Mesenteric fat pad (tissue), 1 donor: ENCODE data around the gene ZNF492. TPM values are rescaled to one million over a fixed set of nuclear protein-coding genes. Genes with fewer than 3 reads are reported as not detected.
"Not testable (repeated sequence)": the region's sequence is repeated elsewhere in the genome, so short reads cannot be mapped to it uniquely, and the experiment has no call there.

Source experiments
- DNase-seq: peaks from one replicate; pipeline ENCODE4 v3.0.0-alpha.2; 2020; ENCODE audit warnings: low spot score
- total RNA-seq: library from RNA; stranded (reverse); fragmentation: NEBNext Ultra II Directional; extraction: Animal tissue kit (Norgen Biotek cat#: 25700); gene quantifications from one replicate; pipeline ENCODE4 v1.2.1, GENCODE V29; 2021
- donor health status: DM: yes; HTN: yes; CAD: no.

The ZNF492 gene
- total RNA-seq, 1 donor from 2014 or later, result 0.29 TPM

DNA sequence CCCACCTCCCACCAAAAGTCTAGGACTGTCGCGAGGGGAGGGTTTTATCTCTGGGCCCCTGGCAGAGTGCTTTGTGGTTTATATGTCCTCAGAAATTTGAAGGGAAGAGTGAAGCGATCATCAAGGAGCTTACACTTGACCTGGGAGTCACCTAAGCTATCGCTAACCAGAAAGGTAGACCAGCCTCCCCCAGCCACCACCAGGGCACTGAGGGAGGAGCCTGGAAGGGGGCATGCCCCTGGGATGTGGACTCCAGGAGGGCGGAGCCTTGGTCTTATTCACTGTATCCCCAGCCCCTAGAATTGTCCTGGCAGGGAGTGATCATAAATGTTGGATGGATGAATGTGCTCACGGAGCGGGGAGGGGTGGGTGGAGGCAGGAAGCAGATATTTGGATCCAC, 16.9 kb upstream of the ZNF492 start:
- DNase-seq, result peak; percentile 39

- DNase-seq, result peak; percentile 47
Measured at GRCh38 chr19:22617614-22618320, 16.4 kb upstream of the ZNF492 start.

DNA sequence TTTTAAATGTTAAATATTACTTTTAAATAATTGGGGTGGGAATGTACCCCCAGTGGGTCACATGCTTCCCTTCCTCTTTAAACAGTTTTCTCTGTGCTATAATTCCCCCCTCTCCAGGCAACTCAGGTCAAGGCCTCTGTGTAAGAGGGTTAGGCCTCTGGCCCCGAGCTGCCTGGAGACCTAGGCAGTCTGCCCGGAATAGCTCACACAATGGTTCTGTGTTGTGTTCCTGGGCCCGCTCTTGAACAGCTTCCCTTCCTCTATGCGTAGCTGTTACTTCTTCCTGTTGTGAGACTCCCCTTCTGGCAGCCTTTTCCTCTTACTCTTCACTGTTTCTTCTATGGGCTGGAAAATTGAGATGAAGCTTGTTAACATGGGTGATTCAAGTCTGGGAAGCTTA, 14.8 kb upstream of the ZNF492 start:
- DNase-seq, result no peak

DNA sequence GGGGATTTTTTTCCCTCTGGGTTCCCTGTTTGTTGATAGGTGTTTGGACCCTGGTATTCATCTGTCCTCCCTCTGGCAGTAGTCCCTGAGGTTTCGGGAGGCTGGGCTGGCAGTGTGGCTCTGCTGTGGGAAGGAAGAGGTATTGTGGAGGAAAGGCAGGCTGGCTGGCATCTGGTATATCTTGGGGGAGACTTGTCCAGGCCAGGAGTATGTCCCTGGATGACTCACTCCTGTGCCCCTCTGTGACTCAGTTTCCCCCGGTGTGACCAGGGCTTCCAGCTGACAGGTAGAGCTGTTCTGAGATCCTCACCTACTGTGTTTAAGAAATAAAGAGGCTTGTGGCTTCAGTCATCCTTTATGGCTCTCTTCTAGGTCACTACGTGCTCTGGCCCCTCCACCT, 14.2 kb upstream of the ZNF492 start:
- no peak for DNase-seq

GRCh38 chr19:22620401-22620800, 13.7 kb upstream of the ZNF492 start:
- DNase-seq, result no peak

GRCh38 chr19:22620912-22621311, 13.2 kb upstream of the ZNF492 start:
- DNase-seq, result no peak

GRCh38 chr19:22622020-22622419, 12.1 kb upstream of the ZNF492 start:
- peak; percentile 5 for DNase-seq

DNA sequence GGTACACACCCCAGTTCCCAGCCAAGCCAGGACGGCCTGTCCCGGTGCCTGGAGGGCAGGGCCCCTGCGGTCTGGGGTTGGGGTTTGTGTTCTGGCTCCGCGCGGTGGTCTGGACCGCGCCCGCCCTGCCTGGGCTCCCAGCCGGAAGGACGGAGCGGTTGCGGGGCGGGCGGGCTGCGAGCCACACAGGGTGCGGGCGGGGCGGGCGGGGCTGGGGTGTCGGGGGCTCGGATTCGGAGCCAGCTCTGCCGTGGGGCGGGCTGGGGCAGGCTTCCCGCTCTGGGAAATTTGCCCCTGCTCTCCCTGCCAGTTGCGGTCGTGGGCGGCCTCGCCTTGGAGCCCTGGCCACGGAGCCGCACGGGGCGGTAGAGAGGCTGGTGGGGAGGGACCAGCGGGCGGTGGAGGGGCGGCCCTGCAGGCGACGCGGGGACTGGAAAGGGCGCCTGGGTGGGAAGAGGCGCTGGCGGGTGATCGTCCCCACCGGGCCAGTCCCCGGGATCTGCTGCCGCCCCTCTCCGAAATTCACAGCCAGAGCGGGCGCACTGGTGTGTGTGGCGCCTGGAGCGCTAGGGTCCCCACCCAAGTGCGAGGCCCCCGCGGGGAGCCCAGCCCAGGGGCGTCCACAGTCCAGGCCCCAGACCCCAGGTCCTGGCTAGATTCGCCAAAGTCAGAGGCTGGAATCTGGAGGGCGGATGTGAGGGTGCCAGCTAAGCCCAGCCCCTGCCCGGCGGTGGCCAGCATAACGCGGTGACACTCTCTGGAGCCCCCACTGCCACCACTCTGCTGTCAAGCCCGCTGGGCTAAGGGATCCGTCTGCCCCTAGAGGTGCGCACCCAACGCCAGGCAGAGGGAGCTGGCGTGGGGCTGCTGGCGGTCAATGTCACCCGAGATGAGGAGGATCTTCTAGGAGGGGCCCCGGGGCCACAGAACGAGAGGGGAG, 11.0 kb upstream of the ZNF492 start:
- DNase-seq, result peak; percentile 84

DNA sequence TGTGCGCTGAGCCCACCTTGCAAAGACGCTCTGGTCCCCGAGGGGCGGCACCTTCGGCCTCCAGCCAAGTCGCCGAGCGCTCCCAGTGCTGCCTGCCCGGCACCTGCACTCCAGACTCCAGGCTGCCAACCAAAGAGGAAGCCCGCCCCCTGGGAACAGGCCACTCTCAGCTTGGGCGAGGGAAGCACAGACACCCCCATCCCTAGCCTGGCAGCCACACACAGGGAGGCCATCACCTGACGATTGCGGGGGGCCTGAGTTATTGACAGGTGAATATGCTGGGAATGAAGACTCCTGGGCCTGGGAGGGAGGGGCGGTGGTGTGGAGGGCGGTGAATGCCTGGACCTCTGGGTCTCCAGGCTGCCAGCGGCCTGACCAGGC, 10.3 kb upstream of the ZNF492 start:
- DNase-seq, result no peak

DNA sequence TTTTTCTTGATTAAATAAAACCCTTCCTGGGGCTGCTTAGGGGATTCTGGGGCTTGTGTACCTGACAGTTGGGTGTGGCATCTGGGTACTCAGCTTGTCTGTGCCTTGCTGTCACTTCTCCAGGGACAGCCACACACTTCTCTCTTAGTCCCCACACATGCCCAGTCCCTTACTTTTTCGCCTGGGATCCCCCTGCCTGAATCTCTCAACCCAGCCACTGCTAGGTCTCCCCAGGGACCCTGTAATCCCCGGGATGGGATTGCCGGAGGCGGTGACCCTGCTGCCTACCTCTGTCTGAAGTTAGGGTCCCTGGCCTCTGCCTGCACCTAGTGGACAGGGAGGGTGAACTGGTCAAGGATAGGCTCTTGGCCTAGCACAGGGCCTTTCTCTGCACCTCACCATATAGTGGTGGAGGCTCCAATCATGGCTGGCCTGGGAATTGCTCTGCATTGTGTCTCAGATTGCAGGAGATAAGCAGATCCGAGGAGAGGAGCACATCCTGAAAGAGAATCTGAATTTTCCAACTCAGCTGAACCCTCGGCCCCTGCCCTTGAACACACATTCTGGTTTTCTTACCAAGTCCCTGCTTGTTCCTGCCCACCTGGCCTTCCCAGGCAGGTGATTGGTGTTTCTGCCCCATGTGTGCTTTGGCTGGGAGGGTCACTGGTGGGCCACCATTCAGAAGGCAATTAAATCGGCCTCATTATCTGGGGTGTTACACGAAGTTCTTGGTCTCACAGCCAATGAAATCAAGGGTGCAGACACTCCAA, 8.7 kb upstream of the ZNF492 start:
- no peak for DNase-seq

- DNase-seq, result no peak
Measured at GRCh38 chr19:22627526-22627925, 6.6 kb upstream of the ZNF492 start.

- DNase-seq, result no peak
Measured at GRCh38 chr19:22628401-22628800, 5.7 kb upstream of the ZNF492 start.

DNA sequence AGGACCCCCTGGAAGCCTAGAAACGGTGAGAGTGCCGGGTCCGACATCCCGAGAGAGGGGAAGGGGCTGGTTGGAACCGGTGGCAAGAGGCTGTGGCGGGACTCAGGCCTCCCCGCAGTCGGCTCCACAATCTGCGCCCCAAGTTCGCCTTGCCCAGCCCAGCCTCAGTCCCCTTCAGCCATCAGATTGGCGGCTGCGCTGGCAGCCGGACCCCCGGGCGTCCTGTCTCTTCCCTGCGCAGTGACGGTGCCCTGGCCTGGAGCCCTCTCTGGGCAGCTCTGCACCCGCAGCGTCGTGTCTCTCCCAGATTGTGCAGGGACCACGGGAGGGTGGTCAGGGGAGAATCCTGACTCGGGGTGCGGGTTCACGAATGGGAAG, 315 bp downstream of the ZNF492 start:
- no peak for DNase-seq

DNA sequence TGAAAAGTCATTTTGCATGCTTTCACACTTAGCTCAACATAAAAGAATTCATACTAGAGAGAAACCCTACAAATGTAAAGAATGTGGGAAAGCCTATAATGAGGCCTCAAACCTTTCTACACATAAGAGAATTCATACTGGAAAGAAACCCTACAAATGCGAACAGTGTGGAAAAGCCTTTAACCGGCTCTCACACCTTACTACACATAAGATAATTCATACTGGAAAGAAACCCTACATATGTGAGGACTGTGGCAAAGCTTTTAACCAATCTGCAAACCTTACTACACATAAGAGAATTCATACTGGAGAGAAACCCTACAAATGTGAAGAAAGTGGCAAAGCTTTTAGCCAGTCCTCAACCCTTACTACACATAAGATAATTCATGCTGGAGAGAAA, 51.4 kb downstream of the ZNF492 start:
- DNase-seq, result not testable (repeated sequence)

DNA sequence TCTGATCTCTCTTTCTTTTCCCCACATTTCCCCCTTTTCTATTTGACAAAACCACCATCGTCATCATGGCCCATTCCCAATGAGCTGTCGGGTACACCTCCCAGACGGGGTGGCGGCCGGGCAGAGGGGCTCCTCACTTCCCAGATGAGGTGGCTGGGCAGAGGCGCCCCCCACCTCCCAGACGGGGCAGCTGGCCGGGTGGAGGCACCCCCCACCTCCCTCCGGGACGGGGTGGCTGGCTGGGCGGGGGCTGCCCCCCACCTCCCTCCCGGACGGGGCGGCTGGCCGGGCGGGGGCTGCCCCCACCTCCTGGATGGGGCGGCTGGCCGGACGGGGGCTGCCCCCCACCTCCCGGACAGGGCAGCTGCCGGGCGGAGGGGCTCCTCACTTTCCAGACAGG, 68.5 kb downstream of the ZNF492 start:
- not testable (repeated sequence) for DNase-seq

- not testable (repeated sequence) for DNase-seq
Measured at GRCh38 chr19:22703096-22703495, 69.0 kb downstream of the ZNF492 start.

DNA sequence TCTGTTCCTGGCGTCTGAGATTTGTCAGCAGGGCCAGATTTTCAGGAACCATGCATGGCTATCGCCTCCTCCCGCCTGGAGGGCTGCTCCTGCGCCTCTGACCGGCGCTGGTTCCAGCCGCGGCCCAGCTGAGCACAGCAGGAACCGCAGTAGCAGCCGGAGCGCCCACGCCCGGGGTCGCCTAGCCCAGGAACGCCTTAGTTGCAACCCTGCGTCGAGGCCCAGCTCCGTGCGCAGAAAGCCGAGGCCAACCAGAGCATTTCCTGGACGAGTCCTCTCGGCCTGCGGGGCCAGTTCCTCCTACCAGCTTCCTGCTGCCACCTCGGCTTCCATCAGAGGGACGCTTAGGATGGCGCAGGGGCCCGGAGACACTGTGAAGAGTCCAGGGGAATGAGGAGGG, 74.9 kb downstream of the ZNF492 start:
- DNase-seq, result no peak

Other genes starting within 250 kb of the ZNF492 start
- 1.6 TPM for gene ZNF98, start 212.0 kb upstream of the ZNF492 start, total RNA-seq
- gene ZNF99, start 149.8 kb downstream of the ZNF492 start, total RNA-seq, result 0.10 TPM
- gene ZNF723, start 198.0 kb downstream of the ZNF492 start, total RNA-seq, result not detected